Progenitor cell of endocrine pancreas (in vitro differentiated cells): ENCODE measurements around the gene TMEM145. TPM values are rescaled to one million over a fixed set of nuclear protein-coding genes. Genes with fewer than 3 reads are reported as not detected.

Experiments used
- DNase-seq: peaks from one replicate; pipeline ENCODE4 v3.0.0; 2021; ENCODE audit warnings: low spot score; ENCODE audit not compliant: unreplicated experiment
- H3K27ac Mint-ChIP-seq: 2 replicates; pipeline ENCODE4 v1.8.0; 2021; ENCODE audit warnings: mild to moderate bottlenecking, moderate library complexity, mixed read lengths
- H3K27me3 Mint-ChIP-seq: 2 replicates; pipeline ENCODE4 v1.8.0; 2021; ENCODE audit warnings: mixed read lengths
- H3K36me3 Mint-ChIP-seq: 2 replicates; pipeline ENCODE4 v1.8.0; 2022; ENCODE audit warnings: mixed read lengths; ENCODE audit not compliant: insufficient read depth
- H3K4me1 Mint-ChIP-seq: 2 replicates; pipeline ENCODE4 v1.8.0; 2021; ENCODE audit warnings: low read depth, mixed read lengths
- H3K4me3 Mint-ChIP-seq: 2 replicates; pipeline ENCODE4 v1.8.0; 2021; ENCODE audit warnings: low read depth, mild to moderate bottlenecking, moderate library complexity, mixed read lengths
- H3K9me3 Mint-ChIP-seq: 2 replicates; pipeline ENCODE4 v1.8.0; 2021; ENCODE audit warnings: low read depth, mixed read lengths
- total RNA-seq: library from RNA; stranded (reverse); gene quantifications from 2 replicates; pipeline ENCODE4 v1.2.1, GENCODE V29; 2021
- TF ChIP-seq, protein P1 (sequence below): fragments of 200-600 bp; sonication (generic); IDR thresholded peaks from one replicate; pipeline ENCODE4 v1.5.0; 2021; ENCODE audit warnings: antibody characterized with exemption, mild to moderate bottlenecking; ENCODE audit not compliant: unreplicated experiment

Gene TMEM145
- total RNA-seq, 1 donor from 2014 or later = 1.9 TPM

DNA sequence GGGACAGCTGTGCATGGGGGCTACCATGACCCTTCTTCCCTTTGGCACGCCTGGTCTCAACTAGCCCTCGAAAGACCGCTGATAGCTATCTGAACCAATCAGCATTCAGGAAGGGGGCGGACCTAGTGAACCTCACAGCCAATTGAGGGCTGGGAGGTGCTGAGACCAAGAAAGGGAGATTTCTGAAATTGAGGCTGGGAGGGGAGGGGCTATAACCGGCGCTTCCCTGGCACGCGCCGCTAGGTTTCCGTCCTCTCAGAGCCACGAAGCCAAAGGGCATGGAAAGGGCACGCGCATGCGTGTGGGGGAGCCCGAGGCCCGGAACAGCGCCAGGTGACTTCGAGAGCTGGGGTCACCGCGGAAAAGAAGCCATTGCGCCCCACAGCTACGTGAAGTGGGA lies 6.5 kb upstream of the TMEM145 start:
- no peak for DNase-seq
- TF ChIP-seq, protein P1, sequence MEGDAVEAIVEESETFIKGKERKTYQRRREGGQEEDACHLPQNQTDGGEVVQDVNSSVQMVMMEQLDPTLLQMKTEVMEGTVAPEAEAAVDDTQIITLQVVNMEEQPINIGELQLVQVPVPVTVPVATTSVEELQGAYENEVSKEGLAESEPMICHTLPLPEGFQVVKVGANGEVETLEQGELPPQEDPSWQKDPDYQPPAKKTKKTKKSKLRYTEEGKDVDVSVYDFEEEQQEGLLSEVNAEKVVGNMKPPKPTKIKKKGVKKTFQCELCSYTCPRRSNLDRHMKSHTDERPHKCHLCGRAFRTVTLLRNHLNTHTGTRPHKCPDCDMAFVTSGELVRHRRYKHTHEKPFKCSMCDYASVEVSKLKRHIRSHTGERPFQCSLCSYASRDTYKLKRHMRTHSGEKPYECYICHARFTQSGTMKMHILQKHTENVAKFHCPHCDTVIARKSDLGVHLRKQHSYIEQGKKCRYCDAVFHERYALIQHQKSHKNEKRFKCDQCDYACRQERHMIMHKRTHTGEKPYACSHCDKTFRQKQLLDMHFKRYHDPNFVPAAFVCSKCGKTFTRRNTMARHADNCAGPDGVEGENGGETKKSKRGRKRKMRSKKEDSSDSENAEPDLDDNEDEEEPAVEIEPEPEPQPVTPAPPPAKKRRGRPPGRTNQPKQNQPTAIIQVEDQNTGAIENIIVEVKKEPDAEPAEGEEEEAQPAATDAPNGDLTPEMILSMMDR = no peak
- Mint-ChIP-seq H3K9me3 (no peaks in the 10 kb centered on the region), H3K27me3 (peaks cover 6% of the 10 kb centered on the region), H3K27ac (no peak overlapping the region), H3K4me3 (no peak overlapping the region), H3K36me3 (no peaks in the 10 kb centered on the region), H3K4me1 (peaks cover 10% of the 10 kb centered on the region)

- H3K27ac Mint-ChIP-seq = no peak overlapping the region
Measured at GRCh38 chr19:42309686-42310085, 3.4 kb upstream of the TMEM145 start.

GRCh38 chr19:42311657-42312056 lies 1.5 kb upstream of the TMEM145 start:
- TF ChIP-seq, protein P1 = peak; percentile 9
- H3K4me1 Mint-ChIP-seq = peaks cover 3% of the 10 kb centered on the region
- H3K27me3 Mint-ChIP-seq = peaks cover 44% of the 10 kb centered on the region
- H3K4me3 Mint-ChIP-seq = no peak overlapping the region
- no peak overlapping the region for H3K27ac Mint-ChIP-seq
- no peak for DNase-seq
- no peaks in the 10 kb centered on the region for H3K36me3 Mint-ChIP-seq
- no peaks in the 10 kb centered on the region for H3K9me3 Mint-ChIP-seq

More at GRCh38 chr19:42309686-42310085, 3.4 kb upstream of the TMEM145 start:
- TF ChIP-seq, protein P1 = no peak
- peaks cover 30% of the 10 kb centered on the region for H3K27me3 Mint-ChIP-seq
- no peaks in the 10 kb centered on the region for H3K36me3 Mint-ChIP-seq
- peaks cover 3% of the 10 kb centered on the region for H3K4me1 Mint-ChIP-seq
- no peak for DNase-seq
- H3K4me3 Mint-ChIP-seq = no peak overlapping the region
- no peaks in the 10 kb centered on the region for H3K9me3 Mint-ChIP-seq

GRCh38 chr19:42312370-42312769 lies 739 bp upstream of the TMEM145 start:
- Mint-ChIP-seq H3K27me3 (peaks cover 51% of the 10 kb centered on the region), H3K27ac (no peak overlapping the region), H3K36me3 (no peaks in the 10 kb centered on the region), H3K4me3 (peak overlapping the region; percentile 68), H3K9me3 (no peaks in the 10 kb centered on the region), H3K4me1 (peaks cover 3% of the 10 kb centered on the region)
- no peak for DNase-seq
- TF ChIP-seq, protein P1 = no peak

GRCh38 chr19:42313840-42314755 lies 989 bp downstream of the TMEM145 start:
- no peak for DNase-seq
- Mint-ChIP-seq H3K9me3 (no peaks in the 10 kb centered on the region), H3K4me3 (peak overlapping the region; percentile 59), H3K27me3 (peaks cover 57% of the 10 kb centered on the region), H3K36me3 (no peaks in the 10 kb centered on the region), H3K4me1 (peaks cover 3% of the 10 kb centered on the region), H3K27ac (no peak overlapping the region)
- TF ChIP-seq, protein P1 = no peak
